Measurements from ENCODE around the gene UBE3D. TPM values are rescaled to one million over a fixed set of nuclear protein-coding genes. Genes with fewer than 3 reads are reported as not detected.
A peak's percentile ranks its signal among the peaks of the same experiment; 100 is the strongest.

The UBE3D gene
- total RNA-seq, result 1 to 10 TPM; 6.6 to 7.9 (median 7.2) TPM
- total RNA-seq (2013), result 12.2 TPM

DNA sequence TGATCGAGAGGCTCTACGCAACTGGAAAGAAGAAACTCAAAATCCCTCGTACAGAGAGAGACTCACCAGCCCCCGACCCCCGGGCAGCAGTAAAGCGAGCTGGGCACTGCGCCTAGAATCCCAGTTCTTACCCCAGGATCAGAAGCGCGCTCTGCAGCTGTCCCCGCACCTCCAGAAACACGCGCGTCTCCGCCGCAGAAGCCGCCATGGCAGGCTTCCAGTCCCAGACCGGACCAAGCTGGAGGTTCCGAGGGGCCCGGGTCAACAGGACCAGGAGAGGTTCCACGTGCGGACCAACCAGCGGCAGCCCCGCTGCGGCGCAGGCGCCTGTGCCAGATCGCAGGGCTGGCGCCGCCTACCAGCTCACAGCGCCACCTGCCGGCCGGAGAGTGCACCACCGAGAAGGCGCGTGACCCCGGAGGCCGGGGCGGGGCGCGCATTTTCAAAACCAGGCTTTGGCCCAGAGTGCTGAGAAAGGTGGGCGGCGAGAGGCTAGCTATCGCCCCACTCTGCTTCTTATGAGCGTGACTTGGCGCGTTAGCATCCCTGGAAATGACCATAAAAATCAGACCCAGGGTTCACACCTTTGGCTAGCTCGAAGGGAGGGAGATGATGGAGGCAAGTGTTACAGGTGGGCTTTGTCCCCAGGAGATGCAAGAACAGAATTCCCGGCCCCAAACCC is at the start of gene UBE3D:
TSS of gene UBE3D (minus strand) at position 331 of the 682 bp plus-strand sequence. CDS start at position 208, 123 bp downstream.
- intact Hi-C loops (cut with micrococcal nuclease), result loop anchor here (2.0 to 5.0 kb wide), 4 partner anchors 152 to 1162 kb away; partner anchors contain the start of genes CEP162 and IBTK
- Mint-ChIP-seq H3K4me3 (peak within 1 kb of the TSS; percentile 92), H3K27me3 (ENCODE audit: low read depth in 2 of 2) (no peaks in the 10 kb centered on the region), H3K36me3 (no peaks in the 10 kb centered on the region), H3K4me1 (peaks cover 31 to 35% of the 10 kb centered on the region in 2 donors), H3K9me3 (no peaks in the 10 kb centered on the region), H3K27ac (peak within 1 kb of the TSS; percentile 41 to 76)
- TF ChIP-seq CTCF (IDR thresholded peaks at IDR 0.05), result peak; percentile 98
- ATAC-seq (peak; percentile 73 to 88 (median 77)), DNase-seq (peak; percentile 95)
- Histone ChIP-seq H3K27ac (ENCODE audit: low read length) (peak within 1 kb of the TSS; percentile 25), H3K4me1 (ENCODE audit: control insufficient read depth, insufficient read depth, low read length) (peaks cover 12% of the 10 kb centered on the region), H3K27me3 (ENCODE audit: control insufficient read depth, insufficient read depth, low read length) (no peaks in the 10 kb centered on the region), H3K4me3 (ENCODE audit: low read length) (peak within 1 kb of the TSS; percentile 88), H3K9me3 (ENCODE audit: control insufficient read depth, insufficient read depth, low read length) (no peaks in the 10 kb centered on the region), H3K36me3 (ENCODE audit: control insufficient read depth, insufficient read depth, low read length) (no peaks in the 10 kb centered on the region)
- WGBS (ENCODE audit: insufficient coverage), result 3% methylated on average over 48 of the region's 48 CpGs

- H3K9me3 Mint-ChIP-seq, result no peaks in the 10 kb centered on the region
- TF ChIP-seq CTCF (IDR thresholded peaks at IDR 0.05), result no peak
- DNase-seq (no peak), ATAC-seq (no peak)
- no peaks in the 10 kb centered on the region for H3K27me3 ChIP-seq (ENCODE audit: control insufficient read depth, insufficient read depth, low read length)
- H3K36me3 ChIP-seq (ENCODE audit: control insufficient read depth, insufficient read depth, low read length), result peaks cover 32% of the 10 kb centered on the region
- intact Hi-C loops (cut with micrococcal nuclease), result no loop called here
- H3K4me1 ChIP-seq (ENCODE audit: control insufficient read depth, insufficient read depth, low read length), result no peaks in the 10 kb centered on the region
- H3K4me1 Mint-ChIP-seq, result no peaks in the 10 kb centered on the region
- no peaks in the 10 kb centered on the region for H3K27me3 Mint-ChIP-seq (ENCODE audit: low read depth in 2 of 2)
- H3K36me3 Mint-ChIP-seq, result no peaks in the 10 kb centered on the region
- H3K27ac ChIP-seq (ENCODE audit: low read length), result no peak overlapping the region
- H3K27ac Mint-ChIP-seq, result no peak overlapping the region
- no peak overlapping the region for H3K4me3 ChIP-seq (ENCODE audit: low read length)
- WGBS (ENCODE audit: insufficient coverage), result 100% methylated on average over 1 of the region's 1 CpG
- no peaks in the 10 kb centered on the region for H3K9me3 ChIP-seq (ENCODE audit: control insufficient read depth, insufficient read depth, low read length)
- no peak overlapping the region for H3K4me3 Mint-ChIP-seq
These were observed 48.5 kb upstream of the UBE3D start for GRCh38 chr6:83114164-83114563.

- no peak for TF ChIP-seq CTCF (IDR thresholded peaks at IDR 0.05)
- Mint-ChIP-seq H3K9me3 (no peaks in the 10 kb centered on the region), H3K27me3 (ENCODE audit: low read depth in 2 of 2) (no peaks in the 10 kb centered on the region), H3K4me1 (no peaks in the 10 kb centered on the region), H3K36me3 (no peaks in the 10 kb centered on the region), H3K27ac (no peak overlapping the region), H3K4me3 (no peak overlapping the region)
- no peaks in the 10 kb centered on the region for H3K9me3 ChIP-seq (ENCODE audit: control insufficient read depth, insufficient read depth, low read length)
- H3K27ac ChIP-seq (ENCODE audit: low read length), result no peak overlapping the region
- H3K36me3 ChIP-seq (ENCODE audit: control insufficient read depth, insufficient read depth, low read length), result peaks cover 26% of the 10 kb centered on the region
- DNase-seq, result no peak
- intact Hi-C loops (cut with micrococcal nuclease), result no loop called here
- H3K27me3 ChIP-seq (ENCODE audit: control insufficient read depth, insufficient read depth, low read length), result no peaks in the 10 kb centered on the region
- H3K4me3 ChIP-seq (ENCODE audit: low read length), result no peak overlapping the region
- WGBS (ENCODE audit: insufficient coverage), result 95% methylated on average over 4 of the region's 4 CpGs
- no peak for ATAC-seq
- H3K4me1 ChIP-seq (ENCODE audit: control insufficient read depth, insufficient read depth, low read length), result no peaks in the 10 kb centered on the region
These were observed 47.6 kb upstream of the UBE3D start for GRCh38 chr6:83113258-83113657.

GRCh38 chr6:83108378-83108777 is 42.7 kb upstream of the UBE3D start:
- no peak for TF ChIP-seq CTCF (IDR thresholded peaks at IDR 0.05)
- Mint-ChIP-seq H3K4me1 (peaks cover 0 to 11% of the 10 kb centered on the region in 2 donors), H3K4me3 (no peak overlapping the region), H3K36me3 (no peaks in the 10 kb centered on the region), H3K9me3 (no peaks in the 10 kb centered on the region), H3K27ac (peak overlapping the region in 1 of 2 donors; percentile 24), H3K27me3 (ENCODE audit: low read depth in 2 of 2) (no peaks in the 10 kb centered on the region)
- H3K9me3 ChIP-seq (ENCODE audit: control insufficient read depth, insufficient read depth, low read length), result no peaks in the 10 kb centered on the region
- no peak overlapping the region for H3K27ac ChIP-seq (ENCODE audit: low read length)
- H3K4me1 ChIP-seq (ENCODE audit: control insufficient read depth, insufficient read depth, low read length), result no peaks in the 10 kb centered on the region
- H3K27me3 ChIP-seq (ENCODE audit: control insufficient read depth, insufficient read depth, low read length), result no peaks in the 10 kb centered on the region
- ATAC-seq, result no peak
- no peak overlapping the region for H3K4me3 ChIP-seq (ENCODE audit: low read length)
- intact Hi-C loops (cut with micrococcal nuclease), result no loop called here
- WGBS (ENCODE audit: insufficient coverage), result 88% methylated on average over 1 of the region's 1 CpG
- H3K36me3 ChIP-seq (ENCODE audit: control insufficient read depth, insufficient read depth, low read length), result peaks cover 32% of the 10 kb centered on the region
- DNase-seq, result no peak
